ENCODE results near the gene NAV2. TPM values are rescaled to one million over a fixed set of nuclear protein-coding genes. Genes with fewer than 3 reads are reported as not detected.

Gene NAV2
- total RNA-seq, 2 donors from 2014 or later = 26.4 to 35.5 TPM

DNA sequence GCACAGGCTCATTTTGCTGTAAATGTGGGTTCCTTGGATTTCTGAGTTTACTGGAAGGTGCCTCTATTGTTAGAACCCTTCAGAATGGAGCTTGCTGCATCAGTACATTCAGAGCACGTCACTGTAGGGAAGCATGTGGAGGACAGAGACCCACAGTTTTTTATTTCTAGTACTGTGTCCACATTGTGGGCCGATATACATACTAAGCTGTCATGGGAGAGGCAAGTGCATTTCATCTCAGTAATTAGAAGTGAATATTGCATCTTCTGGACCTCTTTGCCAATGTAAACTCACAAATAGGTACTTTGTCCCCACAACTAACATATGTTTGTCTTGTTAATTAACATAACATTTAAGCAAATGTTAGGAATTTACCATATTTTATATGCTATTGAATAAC is 139.7 kb downstream of the NAV2 start:
- no peak overlapping the region for H3K4me3 ChIP-seq
- TF ChIP-seq POLR2A (IDR thresholded peaks at IDR 0.05) = no peak
- TF ChIP-seq, protein P1, sequence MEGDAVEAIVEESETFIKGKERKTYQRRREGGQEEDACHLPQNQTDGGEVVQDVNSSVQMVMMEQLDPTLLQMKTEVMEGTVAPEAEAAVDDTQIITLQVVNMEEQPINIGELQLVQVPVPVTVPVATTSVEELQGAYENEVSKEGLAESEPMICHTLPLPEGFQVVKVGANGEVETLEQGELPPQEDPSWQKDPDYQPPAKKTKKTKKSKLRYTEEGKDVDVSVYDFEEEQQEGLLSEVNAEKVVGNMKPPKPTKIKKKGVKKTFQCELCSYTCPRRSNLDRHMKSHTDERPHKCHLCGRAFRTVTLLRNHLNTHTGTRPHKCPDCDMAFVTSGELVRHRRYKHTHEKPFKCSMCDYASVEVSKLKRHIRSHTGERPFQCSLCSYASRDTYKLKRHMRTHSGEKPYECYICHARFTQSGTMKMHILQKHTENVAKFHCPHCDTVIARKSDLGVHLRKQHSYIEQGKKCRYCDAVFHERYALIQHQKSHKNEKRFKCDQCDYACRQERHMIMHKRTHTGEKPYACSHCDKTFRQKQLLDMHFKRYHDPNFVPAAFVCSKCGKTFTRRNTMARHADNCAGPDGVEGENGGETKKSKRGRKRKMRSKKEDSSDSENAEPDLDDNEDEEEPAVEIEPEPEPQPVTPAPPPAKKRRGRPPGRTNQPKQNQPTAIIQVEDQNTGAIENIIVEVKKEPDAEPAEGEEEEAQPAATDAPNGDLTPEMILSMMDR (IDR thresholded peaks at IDR 0.05) = no peak
- peaks cover 14% of the 10 kb centered on the region for H3K4me1 ChIP-seq
- H3K27me3 ChIP-seq = no peaks in the 10 kb centered on the region
- ATAC-seq (no peak), DNase-seq (no peak)
- no peaks in the 10 kb centered on the region for H3K9me3 ChIP-seq
- H3K27ac ChIP-seq = no peak overlapping the region
- intact Hi-C loops (cut with DNase I) = no loop called here
- 93 to 94% methylated on average over 2 of the region's 2 CpGs for WGBS, 2 donors
- no peaks in the 10 kb centered on the region for H3K36me3 ChIP-seq (replicated peaks in 1 of 2; ENCODE audit: insufficient read depth in 1 of 2, low read depth in 2 of 2)

DNA sequence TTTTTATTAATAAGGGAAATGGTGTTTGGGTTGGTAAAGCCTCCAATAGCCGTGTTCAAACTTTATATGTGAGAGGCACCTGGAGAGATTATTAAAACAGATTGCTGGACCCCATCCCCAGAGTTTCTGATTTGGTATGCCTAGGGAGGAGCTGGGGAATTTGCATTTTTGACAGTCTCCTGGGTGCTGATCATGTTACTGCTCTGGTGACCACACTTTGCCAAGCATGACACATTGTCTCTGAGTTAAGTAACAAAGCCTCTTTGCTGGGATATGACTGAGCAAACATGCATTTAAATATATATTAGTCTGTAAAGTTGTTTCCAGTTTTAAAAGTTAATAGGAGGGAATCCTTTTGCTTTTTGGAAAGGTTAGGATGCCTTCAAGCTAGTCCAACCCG is 140.4 kb downstream of the NAV2 start:
- DNase-seq (no peak), ATAC-seq (no peak)
- intact Hi-C loops (cut with DNase I) = no loop called here
- Histone ChIP-seq H3K9me3 (no peaks in the 10 kb centered on the region), H3K27ac (no peak overlapping the region), H3K36me3 (replicated peaks in 1 of 2; ENCODE audit: insufficient read depth in 1 of 2, low read depth in 2 of 2) (no peaks in the 10 kb centered on the region), H3K27me3 (no peaks in the 10 kb centered on the region), H3K4me3 (no peak overlapping the region), H3K4me1 (peaks cover 14% of the 10 kb centered on the region)
- WGBS, 2 donors = 85 to 91% methylated on average over 2 of the region's 2 CpGs
- TF ChIP-seq POLR2A (IDR thresholded peaks at IDR 0.05) = no peak
- TF ChIP-seq, protein P1 (IDR thresholded peaks at IDR 0.05) = no peak

DNA sequence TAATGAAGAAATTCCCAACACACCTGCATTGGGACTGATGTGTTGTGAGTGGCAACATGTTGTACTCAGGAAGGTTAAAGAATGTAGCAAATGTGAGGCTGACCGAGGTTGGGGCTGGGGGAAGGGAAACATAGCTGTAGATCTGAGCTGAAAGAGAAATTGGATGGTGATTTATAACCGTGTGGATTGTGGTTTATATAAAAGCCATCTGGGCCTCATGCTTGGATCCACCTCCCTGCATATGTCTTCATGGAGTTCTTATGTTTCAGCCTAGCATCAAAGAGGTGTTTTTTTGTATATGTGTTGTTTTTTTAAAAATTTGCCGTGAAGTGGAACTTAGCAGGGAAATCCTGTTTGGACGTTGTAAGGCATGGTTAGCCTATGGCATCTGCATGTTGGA is 141.3 kb downstream of the NAV2 start:
- Histone ChIP-seq H3K27me3 (no peaks in the 10 kb centered on the region), H3K9me3 (no peaks in the 10 kb centered on the region), H3K4me3 (no peak overlapping the region), H3K27ac (no peak overlapping the region), H3K36me3 (replicated peaks in 1 of 2; ENCODE audit: insufficient read depth in 1 of 2, low read depth in 2 of 2) (no peaks in the 10 kb centered on the region), H3K4me1 (peaks cover 11% of the 10 kb centered on the region)
- TF ChIP-seq, protein P1 (IDR thresholded peaks at IDR 0.05) = no peak
- no peak for TF ChIP-seq POLR2A (IDR thresholded peaks at IDR 0.05)
- intact Hi-C loops (cut with DNase I) = no loop called here
- WGBS, 2 donors = 64 to 70% methylated on average over 4 of the region's 4 CpGs
- DNase-seq = no peak
- ATAC-seq = no peak

DNA sequence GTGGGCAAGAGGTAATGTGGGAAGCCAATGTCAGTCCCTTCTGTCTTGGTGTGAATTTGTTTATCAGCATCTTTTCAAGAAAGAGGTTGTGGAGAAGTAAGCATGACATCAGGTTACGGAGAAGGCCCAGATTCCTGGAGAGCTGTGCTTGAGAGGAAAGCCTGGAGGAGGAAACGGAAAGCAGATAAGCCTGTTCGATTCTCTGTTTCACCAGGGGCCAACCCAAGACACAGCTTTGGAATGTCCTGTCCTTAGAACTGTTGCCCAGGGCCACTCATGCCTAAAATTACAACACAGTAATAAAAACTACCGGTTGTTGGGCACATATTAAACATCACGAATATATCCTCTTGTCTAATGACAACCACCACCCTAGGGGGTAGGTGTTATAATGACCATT is 148.5 kb downstream of the NAV2 start:
- no peak for ATAC-seq
- DNase-seq = no peak

DNA sequence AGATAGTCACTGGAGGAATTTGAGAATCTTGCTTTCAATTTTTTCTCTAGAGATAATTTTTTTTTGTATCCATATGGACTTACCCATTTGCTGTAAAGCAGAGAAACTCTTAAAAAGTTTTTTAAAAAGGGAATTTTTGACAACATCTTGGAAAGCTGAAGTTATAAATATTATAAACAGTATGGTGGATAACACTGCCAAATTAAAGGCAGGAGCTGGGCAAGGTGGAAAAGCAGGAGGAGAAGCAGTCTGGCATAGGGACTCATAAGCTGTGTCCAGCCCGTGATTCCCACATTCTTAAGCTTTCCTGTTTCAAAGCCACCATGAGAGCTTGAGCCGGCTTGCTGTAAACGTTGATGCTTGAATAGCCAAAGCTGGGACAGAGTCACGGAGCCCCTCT is 149.5 kb downstream of the NAV2 start:
- ATAC-seq = no peak
- no peaks in the 10 kb centered on the region for H3K36me3 ChIP-seq (replicated peaks in 1 of 2; ENCODE audit: insufficient read depth in 1 of 2, low read depth in 2 of 2)

More for the DNA sequence above, 148.5 kb downstream of the NAV2 start:
- Histone ChIP-seq H3K36me3 (replicated peaks in 1 of 2; ENCODE audit: insufficient read depth in 1 of 2, low read depth in 2 of 2) (no peaks in the 10 kb centered on the region), H3K4me1 (peaks cover 12% of the 10 kb centered on the region), H3K9me3 (no peaks in the 10 kb centered on the region), H3K27ac (no peak overlapping the region), H3K4me3 (no peak overlapping the region), H3K27me3 (no peaks in the 10 kb centered on the region)
- intact Hi-C loops (cut with DNase I) = no loop called here
- 79 to 87% methylated on average over 5 of the region's 5 CpGs for WGBS, 2 donors
- TF ChIP-seq, protein P1 (IDR thresholded peaks at IDR 0.05) = no peak
- no peak for TF ChIP-seq POLR2A (IDR thresholded peaks at IDR 0.05)

More for the DNA sequence above, 149.5 kb downstream of the NAV2 start:
- TF ChIP-seq, protein P1 (IDR thresholded peaks at IDR 0.05) = no peak
- TF ChIP-seq POLR2A (IDR thresholded peaks at IDR 0.05) = no peak
- intact Hi-C loops (cut with DNase I) = no loop called here
- Histone ChIP-seq H3K4me3 (no peak overlapping the region), H3K9me3 (no peaks in the 10 kb centered on the region), H3K27me3 (no peaks in the 10 kb centered on the region), H3K4me1 (peaks cover 12% of the 10 kb centered on the region), H3K27ac (no peak overlapping the region)
- WGBS, 2 donors = 89 to 92% methylated on average over 4 of the region's 4 CpGs
- no peak for DNase-seq

Measured in body of pancreas (tissue), 4 donors.